ENCODE measurements around the gene DCX.

DNA sequence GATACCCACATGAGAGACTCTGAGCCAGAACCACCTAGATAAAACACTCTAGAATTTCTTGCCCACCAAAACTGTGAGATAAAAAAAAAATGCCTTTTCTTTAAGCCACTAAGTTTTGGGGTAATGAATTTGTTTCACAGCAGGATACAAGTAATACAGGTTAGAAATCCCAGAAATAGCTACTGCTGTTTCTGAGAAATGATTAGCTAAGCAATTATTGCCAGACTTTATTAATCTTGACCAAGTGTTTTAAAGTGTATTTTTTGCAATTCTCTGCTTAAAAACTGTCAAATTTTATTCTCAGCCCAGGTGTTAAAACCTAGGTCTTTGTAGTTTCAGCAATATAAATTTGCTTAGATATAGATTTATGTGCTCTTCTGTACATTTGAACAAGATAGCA lies 83.1 kb downstream of the DCX start:
- TF ChIP-seq REST (IDR thresholded peaks at IDR 0.05; ENCODE audit: insufficient read depth in 1 of 2, low read depth in 2 of 2, low read length in 1 of 2) (no peak), POLR2AphosphoS5 (IDR thresholded peaks at IDR 0.05; ENCODE audit: low read depth, low read length) (no peak), SIN3A (IDR thresholded peaks at IDR 0.05; ENCODE audit: borderline replicate concordance, insufficient read depth, low read depth, low read length) (no peak)
- TF ChIP-seq, protein P1, sequence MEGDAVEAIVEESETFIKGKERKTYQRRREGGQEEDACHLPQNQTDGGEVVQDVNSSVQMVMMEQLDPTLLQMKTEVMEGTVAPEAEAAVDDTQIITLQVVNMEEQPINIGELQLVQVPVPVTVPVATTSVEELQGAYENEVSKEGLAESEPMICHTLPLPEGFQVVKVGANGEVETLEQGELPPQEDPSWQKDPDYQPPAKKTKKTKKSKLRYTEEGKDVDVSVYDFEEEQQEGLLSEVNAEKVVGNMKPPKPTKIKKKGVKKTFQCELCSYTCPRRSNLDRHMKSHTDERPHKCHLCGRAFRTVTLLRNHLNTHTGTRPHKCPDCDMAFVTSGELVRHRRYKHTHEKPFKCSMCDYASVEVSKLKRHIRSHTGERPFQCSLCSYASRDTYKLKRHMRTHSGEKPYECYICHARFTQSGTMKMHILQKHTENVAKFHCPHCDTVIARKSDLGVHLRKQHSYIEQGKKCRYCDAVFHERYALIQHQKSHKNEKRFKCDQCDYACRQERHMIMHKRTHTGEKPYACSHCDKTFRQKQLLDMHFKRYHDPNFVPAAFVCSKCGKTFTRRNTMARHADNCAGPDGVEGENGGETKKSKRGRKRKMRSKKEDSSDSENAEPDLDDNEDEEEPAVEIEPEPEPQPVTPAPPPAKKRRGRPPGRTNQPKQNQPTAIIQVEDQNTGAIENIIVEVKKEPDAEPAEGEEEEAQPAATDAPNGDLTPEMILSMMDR (IDR thresholded peaks at IDR 0.05), result no peak

All from Panc1 (cell line).